Stimulated activated CD8-positive, alpha-beta memory T cell treated with anti-CD3 and anti-CD28 coated beads, Interleukin-4, amount 100 ng/mL, for 48 hours (primary cell): ENCODE measurements around the gene TMEM232.
"Not testable (repeated sequence)": the region's sequence is repeated elsewhere in the genome, so short reads cannot be mapped to it uniquely, and the experiment has no call there.

ENCODE experiments used
- DNase-seq: peaks from one replicate; pipeline ENCODE4 v3.0.0-alpha.2; 2020

TMEM232 gene

DNA sequence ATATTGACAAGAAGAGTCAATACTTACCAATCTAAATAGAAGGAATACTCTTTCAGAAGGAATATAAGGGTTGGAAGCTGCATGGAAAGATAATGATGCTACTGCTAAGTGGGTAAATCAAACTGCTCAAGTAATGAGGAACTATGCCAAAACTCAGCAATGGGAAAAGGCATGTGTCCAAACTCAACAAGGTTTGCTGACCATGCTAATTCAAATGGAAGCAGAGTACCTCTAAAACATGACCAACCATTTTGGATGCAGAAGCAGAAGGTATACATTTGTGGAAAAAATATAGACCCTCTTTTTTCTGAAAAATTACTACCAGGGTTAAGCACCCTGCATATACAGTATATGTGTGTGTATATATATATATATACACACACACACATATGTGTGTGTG lies 21.1 kb downstream of the TMEM232 start:
- DNase-seq, result no peak

DNA sequence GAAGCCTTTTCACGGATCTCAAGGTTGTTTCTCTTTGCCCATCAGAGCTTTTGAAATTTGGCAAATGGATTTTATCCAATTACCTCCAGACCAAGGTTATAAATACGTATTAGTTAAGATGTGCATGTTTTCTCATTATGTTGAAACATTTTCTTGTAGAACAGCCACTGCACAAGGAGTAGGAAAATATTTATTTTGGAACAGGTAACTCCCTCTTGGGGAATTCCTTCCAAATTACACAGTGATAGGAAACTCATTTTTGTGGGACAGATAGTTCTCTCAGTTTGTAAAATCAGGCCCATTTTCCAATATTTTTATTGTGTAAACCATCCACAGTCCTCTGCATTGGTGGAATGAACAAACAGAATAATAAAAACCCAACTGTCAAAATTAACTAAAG lies 23.0 kb downstream of the TMEM232 start:
- no peak for DNase-seq

DNA sequence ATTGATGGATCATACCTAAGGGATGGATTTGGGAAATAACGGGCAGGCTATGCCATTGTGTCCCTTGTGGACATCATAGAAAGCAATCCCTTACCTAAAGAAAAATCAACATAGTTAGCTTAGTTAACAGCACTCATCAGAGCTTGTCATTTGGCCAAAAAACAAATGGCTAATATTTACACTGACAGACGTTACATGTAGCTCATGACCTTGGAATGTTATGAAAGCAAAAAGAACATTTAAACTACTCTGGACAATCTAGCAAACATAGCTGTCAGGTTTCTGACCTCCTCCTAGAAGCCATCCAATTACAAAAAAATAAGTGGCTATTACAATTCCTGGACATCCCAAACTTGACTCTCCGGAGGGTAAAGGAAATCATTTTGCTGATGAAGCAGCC lies 23.8 kb downstream of the TMEM232 start:
- DNase-seq, result no peak

GRCh38 chr5:110702300-110702699 lies 24.2 kb downstream of the TMEM232 start:
- DNase-seq, result no peak

GRCh38 chr5:110692669-110693068 lies 33.8 kb downstream of the TMEM232 start:
- not testable (repeated sequence) for DNase-seq

DNA sequence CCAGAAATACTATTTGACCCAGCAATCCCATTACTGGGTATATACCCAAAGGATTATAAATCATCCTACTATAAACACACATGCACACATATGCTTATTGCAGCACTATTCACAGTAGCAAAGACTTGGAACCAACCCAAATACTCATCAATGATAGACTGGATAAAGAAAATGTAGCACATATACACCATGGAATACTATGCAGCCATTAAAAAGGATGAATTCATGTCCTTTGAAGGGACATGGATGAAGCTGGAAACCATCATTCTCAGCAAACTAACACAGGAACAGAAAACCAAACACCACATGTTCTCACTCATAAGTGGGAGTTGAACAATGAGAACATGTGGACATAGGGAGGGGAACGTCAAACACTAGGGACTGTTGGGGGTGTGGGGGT lies 35.9 kb downstream of the TMEM232 start:
- not testable (repeated sequence) for DNase-seq

- no peak for DNase-seq
Observed at GRCh38 chr5:110687485-110687884, 39.0 kb downstream of the TMEM232 start.

DNA sequence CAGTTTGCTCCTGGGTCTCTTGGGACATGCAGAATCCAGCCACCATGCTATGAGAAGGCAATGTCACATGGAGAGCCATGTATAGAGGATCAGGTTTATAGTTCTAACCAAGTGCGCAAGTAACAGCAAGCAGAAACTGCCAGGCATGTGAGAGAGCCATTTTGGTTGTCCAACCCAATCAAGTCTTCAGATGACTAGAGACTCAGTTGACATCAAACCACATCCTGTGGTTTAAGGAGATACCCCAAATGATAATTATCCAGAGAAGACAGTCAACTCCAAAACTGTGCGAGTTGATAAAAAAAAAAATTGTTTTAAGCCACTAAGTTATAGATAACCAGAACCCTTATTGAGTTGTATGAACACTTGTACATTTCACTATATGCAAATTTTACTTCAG lies 40.2 kb downstream of the TMEM232 start:
- DNase-seq, result no peak

- DNase-seq, result no peak
Observed at GRCh38 chr5:110681953-110682352, 44.5 kb downstream of the TMEM232 start.

DNA sequence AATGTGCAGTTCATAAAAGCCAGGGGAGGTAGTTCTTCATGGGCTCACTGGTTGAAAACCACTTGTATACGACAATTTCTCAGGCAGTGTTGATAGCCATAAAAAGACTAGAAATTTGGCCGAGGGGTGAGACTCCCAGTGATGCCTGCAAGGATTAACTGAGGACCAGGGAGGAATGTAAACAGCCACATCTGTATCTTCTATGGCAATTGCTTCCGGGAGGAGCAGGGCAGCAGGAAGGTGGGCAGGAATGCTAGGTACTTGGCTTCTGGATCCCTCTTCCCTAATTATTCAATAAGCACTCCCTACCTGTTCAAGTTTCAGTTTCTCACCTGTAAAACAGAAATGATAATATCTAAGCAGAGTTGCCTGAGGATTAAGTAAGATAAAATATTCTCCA lies 45.4 kb downstream of the TMEM232 start:
- DNase-seq, result no peak

DNA sequence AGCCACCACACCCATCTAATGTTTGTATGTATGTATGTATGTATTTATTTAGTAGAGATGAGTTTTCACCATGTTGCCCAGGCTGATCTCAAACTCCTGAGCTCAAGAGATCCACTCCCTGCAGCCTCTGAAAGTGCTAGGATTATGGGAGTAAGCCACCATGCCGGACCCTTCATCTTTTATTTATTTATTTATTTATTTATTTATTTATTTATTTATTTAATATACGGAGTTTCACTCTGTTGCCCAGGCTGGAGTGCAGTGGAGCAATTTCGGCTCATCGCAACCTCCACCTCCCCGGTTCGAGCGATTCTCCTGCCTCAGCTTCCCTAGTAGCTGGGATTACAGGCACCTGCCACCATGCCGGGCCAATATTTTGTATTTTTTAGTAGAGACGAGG lies 49.9 kb downstream of the TMEM232 start:
- not testable (repeated sequence) for DNase-seq

DNA sequence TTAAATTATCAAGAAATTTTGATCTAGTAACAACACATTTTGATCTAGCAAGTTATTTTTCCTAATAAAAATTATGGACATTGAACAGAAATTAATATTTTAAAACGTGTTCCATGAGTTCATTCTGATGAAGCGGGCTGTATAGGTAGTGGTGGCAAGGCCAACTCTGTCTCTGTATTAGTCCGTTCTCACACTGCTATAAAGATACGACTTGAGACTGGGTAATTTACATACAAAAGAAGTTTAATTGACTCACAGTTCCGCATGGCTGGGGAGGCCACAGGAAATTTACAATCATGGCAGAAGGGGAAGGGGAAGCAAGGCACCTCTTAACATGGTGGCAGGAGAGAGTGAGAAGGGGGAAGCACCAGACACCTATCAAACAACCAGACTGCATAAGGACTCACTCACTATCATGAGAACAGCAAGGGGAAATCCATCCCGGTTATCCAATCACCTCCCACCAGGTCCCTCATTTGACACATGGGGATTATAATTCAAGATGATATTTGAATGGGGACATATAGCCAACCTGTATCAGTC lies 61.2 kb downstream of the TMEM232 start:
- no peak for DNase-seq

DNA sequence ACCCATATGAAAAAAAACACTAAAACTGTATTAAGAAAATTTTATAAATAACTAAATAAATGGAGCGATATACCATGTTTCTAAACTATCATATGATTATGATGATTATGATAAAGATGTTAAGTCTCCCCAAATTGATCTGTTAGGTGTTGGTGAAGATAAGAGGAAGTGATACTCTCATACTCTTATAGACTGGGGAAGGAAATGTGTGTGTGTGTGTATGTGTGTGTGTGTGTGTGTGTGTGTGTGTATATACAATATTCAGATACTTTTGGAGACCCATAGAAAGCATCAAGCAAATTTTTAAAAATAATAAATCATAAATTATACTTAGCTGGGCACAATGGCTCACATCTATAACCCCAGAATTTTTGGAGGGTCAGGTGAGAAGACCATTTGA lies 62.9 kb downstream of the TMEM232 start:
- DNase-seq, result no peak

DNA sequence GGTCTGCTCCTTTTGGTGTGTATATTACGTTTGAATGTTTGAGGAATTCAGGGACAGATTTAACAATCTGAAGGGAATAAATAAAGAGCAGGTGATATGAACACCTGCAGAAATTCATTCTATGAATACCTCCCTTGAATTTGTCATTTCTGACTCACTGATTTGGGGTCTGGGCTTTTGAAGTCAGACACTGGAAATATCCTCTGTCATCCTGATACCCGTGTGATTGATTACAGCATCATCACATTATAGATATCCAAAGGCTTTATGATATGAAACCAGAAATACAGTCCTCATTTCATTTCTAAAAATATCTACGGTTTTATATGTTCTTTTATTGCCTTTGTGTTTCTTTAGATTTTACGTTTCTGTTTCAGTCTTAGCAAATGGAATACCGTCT lies 68.5 kb downstream of the TMEM232 start:
- DNase-seq, result no peak

DNA sequence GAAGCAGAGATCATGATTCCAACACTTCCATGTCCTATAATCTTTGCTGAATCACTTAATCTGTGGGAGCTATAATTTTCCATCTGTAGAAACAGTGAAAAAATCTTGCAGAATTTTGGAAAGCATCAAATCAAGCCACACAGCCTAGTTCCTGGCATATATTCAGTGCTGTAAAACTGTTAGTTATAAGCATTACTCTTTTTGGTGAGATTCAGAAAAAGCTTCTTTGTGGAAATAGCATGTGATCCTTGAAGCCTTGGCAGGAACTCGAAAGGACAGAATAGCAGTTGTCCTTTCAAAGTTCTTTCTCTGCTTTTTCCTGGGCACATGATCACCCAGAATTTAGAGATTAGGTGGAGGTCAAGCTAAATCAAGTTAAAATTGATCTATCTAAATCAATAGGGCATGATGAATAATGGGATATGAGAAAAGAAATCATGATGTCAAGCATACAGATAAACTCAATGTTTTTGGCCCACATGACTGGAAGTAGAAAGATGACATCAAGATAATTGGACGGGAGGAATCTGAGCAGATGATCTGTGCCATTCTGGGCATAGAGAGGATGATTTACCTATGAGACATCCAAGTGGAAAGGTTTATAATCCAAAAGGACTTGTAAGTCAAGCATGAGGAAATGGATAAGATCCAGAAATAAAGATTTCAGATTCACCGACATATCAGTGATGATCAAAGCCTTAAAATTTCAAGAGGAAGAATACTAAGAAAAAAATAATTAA lies 73.1 kb downstream of the TMEM232 start:
- DNase-seq, result no peak

DNA sequence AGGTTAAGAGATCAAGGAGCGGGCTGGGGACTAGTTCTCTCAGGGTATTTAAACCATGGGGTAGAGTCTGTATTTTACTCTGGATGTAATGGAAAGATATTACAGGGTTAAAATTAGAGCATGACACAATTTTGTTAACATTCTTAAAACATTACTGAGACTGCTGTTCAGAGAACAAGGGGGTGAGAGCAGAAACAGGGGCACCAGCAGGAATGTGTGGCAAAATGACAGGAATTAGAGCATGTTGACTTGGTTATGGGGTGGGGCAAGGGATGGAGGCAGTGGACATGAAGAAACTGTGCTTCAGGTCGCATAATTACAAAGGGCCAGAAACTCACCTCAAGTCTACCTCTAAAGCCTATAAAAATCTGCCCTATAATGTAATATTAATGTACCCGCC lies 75.0 kb downstream of the TMEM232 start:
- no peak for DNase-seq

DNA sequence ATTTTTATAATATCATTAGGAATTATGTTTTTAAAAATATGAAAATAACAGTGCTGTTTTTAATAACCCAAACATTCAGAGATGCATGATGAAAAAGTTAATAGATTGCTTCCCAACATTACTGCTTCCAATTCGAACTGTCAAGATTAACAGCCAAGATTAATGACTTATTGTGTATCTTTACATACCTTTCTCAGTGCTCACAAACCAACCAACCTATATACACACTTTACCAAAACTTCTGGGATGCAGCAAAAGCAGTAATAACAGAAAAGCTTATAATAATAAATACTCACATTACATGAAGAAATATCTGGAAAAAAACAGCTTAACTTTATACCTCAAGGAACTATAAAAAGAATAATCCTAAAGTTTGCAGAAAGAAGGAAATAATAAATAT lies 82.1 kb downstream of the TMEM232 start:
- no peak for DNase-seq

GRCh38 chr5:110638970-110639902 lies 87.2 kb downstream of the TMEM232 start:
- DNase-seq, result no peak

GRCh38 chr5:110634475-110634874 lies 92.0 kb downstream of the TMEM232 start:
- no peak for DNase-seq

DNA sequence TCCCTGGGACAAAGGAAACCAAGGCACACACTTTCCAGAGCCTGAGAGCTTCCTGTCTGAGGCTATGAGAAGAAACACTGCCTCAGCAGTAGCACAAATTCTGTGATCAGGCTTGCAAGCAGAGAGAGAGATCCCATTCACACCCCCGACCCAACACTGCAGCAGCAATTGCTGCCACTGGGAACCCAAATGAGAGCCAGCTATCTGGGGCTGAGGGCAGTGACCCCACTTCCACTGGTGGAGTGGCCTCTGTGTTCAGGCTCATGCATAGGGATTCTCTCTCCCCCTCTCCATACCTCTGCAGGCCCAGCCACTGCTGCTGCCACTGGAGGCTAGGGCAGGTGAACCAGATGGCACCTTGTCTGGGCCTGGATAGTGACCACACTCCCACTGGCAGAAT lies 95.2 kb downstream of the TMEM232 start:
- no peak for DNase-seq

- no peak for DNase-seq
Observed at GRCh38 chr5:110630350-110630749, 96.1 kb downstream of the TMEM232 start.

DNA sequence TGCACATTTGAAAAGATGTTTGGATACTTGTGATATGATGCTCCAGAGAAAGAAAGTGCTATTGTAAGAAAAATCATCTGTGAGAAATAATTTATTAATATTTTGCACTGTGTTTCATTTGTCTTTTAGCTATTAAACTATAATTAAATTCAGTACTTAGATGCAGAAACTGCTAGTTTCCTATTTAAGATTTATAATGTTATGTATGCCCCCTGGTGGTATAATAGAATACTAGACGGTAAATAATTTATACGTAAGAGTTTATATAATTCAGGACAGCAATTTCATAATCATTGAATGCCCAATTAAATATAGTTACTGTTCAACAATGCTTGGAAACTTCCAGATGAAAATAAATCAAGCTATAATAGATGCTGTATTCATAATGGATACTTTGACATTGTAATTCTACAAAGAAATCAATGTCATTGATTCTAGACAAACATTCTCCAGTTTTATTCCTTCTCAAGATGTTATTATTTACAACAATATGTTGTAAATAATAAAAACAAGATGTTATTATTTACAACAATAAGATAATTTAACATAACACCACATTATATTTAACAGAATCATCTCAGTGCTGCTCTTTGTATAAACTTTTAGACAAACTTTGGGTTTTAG lies 101.0 kb downstream of the TMEM232 start:
- DNase-seq, result no peak

GRCh38 chr5:110623874-110624273 lies 102.6 kb downstream of the TMEM232 start:
- DNase-seq, result no peak
